H1 (cell line): Measurements from ENCODE around the gene PDZRN4. TPM values are rescaled to one million over a fixed set of nuclear protein-coding genes. Genes with fewer than 3 reads are reported as not detected.

ENCODE experiments used
- CTCF ChIA-PET: fragments of 300-600 bp; sonication (Branson Sonifier 250); formaldehyde crosslinking; loops from one replicate; lab custom pipeline; 2021; ENCODE audit not compliant: partially characterized antibody; lab: Charles Lee
- POLR2A ChIA-PET: fragments of 300-600 bp; sonication (Branson Sonifier 250); formaldehyde crosslinking; loops from one replicate; lab custom pipeline; 2021; ENCODE audit warnings: inconsistent platforms; ENCODE audit not compliant: partially characterized antibody; lab: Charles Lee
- DNase-seq, 2 experiments: peaks; one replicate each; pipeline versions ENCODE4 v3.0.0 to v3.0.0-alpha.2; 2010 to 2022; ENCODE audit warnings: low spot score in 2 of 2, low read depth in 1 of 2, mixed read lengths in 1 of 2
- FAIRE-seq: peaks from 2 replicates; lab custom pipeline; 2011; peaks lifted over from hg19 to GRCh38; lab: Jason Lieb, UNC
- H2AFZ ChIP-seq: 2 replicates; pipeline ENCODE4 v1.8.1; 2012; ENCODE audit warnings: low read length, inconsistent platforms
- H2AK5ac ChIP-seq: 2 replicates; pipeline ENCODE4 v1.6.1; 2013; ENCODE audit warnings: low read depth, low read length
- H2BK120ac ChIP-seq: replicated peaks from 2 replicates; pipeline ENCODE3; 2013; ENCODE audit warnings: low read depth, low read length, inconsistent platforms
- H2BK12ac ChIP-seq: 2 replicates; pipeline ENCODE4 v1.6.1; 2013; ENCODE audit warnings: low read depth, low read length
- H2BK15ac ChIP-seq: 2 replicates; pipeline ENCODE4 v1.6.1; 2013; ENCODE audit warnings: low read length
- H2BK20ac ChIP-seq: 2 replicates; pipeline ENCODE4 v1.6.1; 2013; ENCODE audit warnings: low read length
- H2BK5ac ChIP-seq: 2 replicates; pipeline ENCODE4 v1.6.1; 2013; ENCODE audit warnings: low read depth, low read length
- H3K14ac ChIP-seq: 2 replicates; pipeline ENCODE4 v1.6.1; 2013; ENCODE audit warnings: inconsistent platforms; ENCODE audit not compliant: insufficient read length
- H3K18ac ChIP-seq: 2 replicates; pipeline ENCODE4 v1.6.1; 2013; ENCODE audit warnings: low read length; ENCODE audit errors: extremely low read depth
- H3K23ac ChIP-seq: 2 replicates; pipeline ENCODE4 v1.6.1; 2013; ENCODE audit warnings: inconsistent platforms; ENCODE audit not compliant: insufficient read length
- H3K23me2 ChIP-seq: 2 replicates; pipeline ENCODE4 v1.6.1; 2013; ENCODE audit warnings: low read depth, low read length
- H3K27ac ChIP-seq: 2 replicates; pipeline ENCODE4 v1.6.1; 2011; ENCODE audit warnings: low read depth, low read length, inconsistent platforms
- H3K27me3 ChIP-seq, 4 experiments: replicated peaks in 1 of 4; 1 replicate in 1 of 4; 2 replicates in 3 of 4; pipeline versions ENCODE4 v1.6.1 to v1.8.1; 2011 to 2013; ENCODE audit warnings: low read length in 3 of 4, mild to moderate bottlenecking in 3 of 4, inconsistent platforms in 2 of 4, mixed read lengths in 2 of 4, moderate library complexity in 1 of 4; ENCODE audit not compliant: control insufficient read depth in 3 of 4, insufficient read depth in 3 of 4; ENCODE audit errors: extremely low read depth in 1 of 4
- H3K36me3 ChIP-seq, 4 experiments: 2 replicates each; pipeline versions ENCODE4 v1.6.1 to v1.8.1; 2011 to 2013; ENCODE audit warnings: mild to moderate bottlenecking in 4 of 4, low read length in 3 of 4, moderate library complexity in 2 of 4, control low read depth in 1 of 4, inconsistent platforms in 1 of 4; ENCODE audit not compliant: insufficient read depth in 4 of 4, control insufficient read depth in 2 of 4
- H3K4ac ChIP-seq: replicated peaks from 2 replicates; pipeline ENCODE3; 2013; ENCODE audit warnings: low read length, low read depth, mixed read lengths, inconsistent platforms; ENCODE audit not compliant: insufficient read length
- H3K4me1 ChIP-seq, 4 experiments: replicated peaks in 1 of 4; 1 replicate in 1 of 4; 2 replicates in 3 of 4; pipeline versions ENCODE4 v1.6.1 to v1.8.1; 2011 to 2013; ENCODE audit warnings: low read length in 3 of 4, inconsistent platforms in 2 of 4, mixed read lengths in 1 of 4; ENCODE audit not compliant: insufficient read depth in 4 of 4, control insufficient read depth in 3 of 4
- H3K4me2 ChIP-seq, 2 experiments: 2 replicates each; pipeline versions ENCODE4 v1.6.1 to v1.8.1; 2011 to 2013; ENCODE audit warnings: low read depth in 2 of 2, low read length in 2 of 2, control low read depth in 1 of 2, inconsistent platforms in 1 of 2, mild to moderate bottlenecking in 1 of 2; ENCODE audit not compliant: insufficient read depth in 1 of 2
- H3K4me3 ChIP-seq, 4 experiments: fragments of 200-600, 300-600 bp in 1 of 4; sonication (generic), shearing (Covaris generic), sonication (Bioruptor Twin) in 1 of 4; 2 replicates each; pipeline versions ENCODE4 v1.5.1 to v1.8.1; 2011 to 2016; ENCODE audit warnings: low read length in 4 of 4, low read depth in 3 of 4, control low read depth in 2 of 4, inconsistent platforms in 2 of 4, mild to moderate bottlenecking in 2 of 4, mixed read lengths in 1 of 4, moderate library complexity in 1 of 4; ENCODE audit not compliant: insufficient read depth in 2 of 4; ENCODE audit errors: extremely low read depth in 1 of 4
- H3K56ac ChIP-seq: replicated peaks from 2 replicates; pipeline ENCODE3; 2013; ENCODE audit warnings: low read depth, mild to moderate bottlenecking, mixed read lengths, low read length, inconsistent platforms; ENCODE audit not compliant: insufficient read length
- H3K79me1 ChIP-seq: 2 replicates; pipeline ENCODE4 v1.6.1; 2013; ENCODE audit warnings: low read depth, low read length, control low read depth
- H3K79me2 ChIP-seq, 2 experiments: 2 replicates each; pipeline versions ENCODE4 v1.6.1 to v1.8.1; 2012 to 2013; ENCODE audit warnings: low read length in 2 of 2, mild to moderate bottlenecking in 2 of 2, inconsistent platforms in 1 of 2; ENCODE audit not compliant: insufficient read depth in 2 of 2, control insufficient read depth in 1 of 2
- H3K9ac ChIP-seq, 4 experiments: replicated peaks in 1 of 4; 1 replicate in 1 of 4; 2 replicates in 3 of 4; pipeline versions ENCODE4 v1.6.1 to v1.8.1; 2011 to 2013; ENCODE audit warnings: low read depth in 3 of 4, low read length in 3 of 4, control low read depth in 2 of 4, mild to moderate bottlenecking in 2 of 4, moderate library complexity in 2 of 4, inconsistent platforms in 1 of 4; ENCODE audit errors: extremely low read depth in 1 of 4
- H3K9me3 ChIP-seq, 2 experiments: 2 replicates each; pipeline versions ENCODE4 v1.6.1 to v1.8.1; 2012 to 2013; ENCODE audit warnings: mild to moderate bottlenecking in 2 of 2, moderate library complexity in 2 of 2, control low read depth in 1 of 2, inconsistent platforms in 1 of 2, low read depth in 1 of 2, low read length in 1 of 2, mixed read lengths in 1 of 2; ENCODE audit not compliant: insufficient read depth in 2 of 2
- H4K20me1 ChIP-seq, 2 experiments: replicated peaks in 1 of 2; 2 replicates each; pipeline versions ENCODE3 to v1.8.1; 2011 to 2013; ENCODE audit warnings: inconsistent platforms in 2 of 2, low read length in 2 of 2, mild to moderate bottlenecking in 1 of 2; ENCODE audit not compliant: insufficient read depth in 2 of 2, control insufficient read depth in 1 of 2
- H4K5ac ChIP-seq: 2 replicates; pipeline ENCODE4 v1.6.1; 2013; ENCODE audit warnings: low read length, low read depth, mixed read lengths, inconsistent platforms; ENCODE audit not compliant: insufficient read length
- H4K8ac ChIP-seq: 2 replicates; pipeline ENCODE4 v1.8.0; 2013; ENCODE audit warnings: mild to moderate bottlenecking, moderate library complexity, low read length, inconsistent platforms; ENCODE audit not compliant: insufficient read depth; ENCODE audit errors: extremely low read depth
- H4K91ac ChIP-seq: replicated peaks from 2 replicates; pipeline ENCODE3; 2013; ENCODE audit warnings: low read length, mixed read lengths, inconsistent platforms; ENCODE audit not compliant: insufficient read length
- ATF2 ChIP-seq: IDR thresholded peaks from 2 replicates; pipeline ENCODE4 v1.6.1; 2012; ENCODE audit warnings: low read length, inconsistent platforms
- CREB1 ChIP-seq: IDR thresholded peaks from 2 replicates; pipeline ENCODE4 v1.6.1; 2012; ENCODE audit warnings: inconsistent platforms
- GABPA ChIP-seq: IDR thresholded peaks from 2 replicates; pipeline ENCODE4 v1.6.1; 2011; ENCODE audit warnings: mild to moderate bottlenecking, low read length, moderate library complexity, borderline replicate concordance; ENCODE audit not compliant: insufficient read depth
- HDAC6 ChIP-seq: IDR thresholded peaks from one replicate; pipeline ENCODE4 v1.7.1; 2012; ENCODE audit warnings: low read depth, mild to moderate bottlenecking, inconsistent platforms, low read length, moderate library complexity
- JUND ChIP-seq: IDR thresholded peaks from 2 replicates; pipeline ENCODE4 v1.6.1; 2011; ENCODE audit warnings: mild to moderate bottlenecking, improper control_type of control experiment, low read length
- KDM1A ChIP-seq: fragments of 200-600, 300-600 bp; sonication (generic); IDR thresholded peaks from 2 replicates; pipeline ENCODE4 v1.7.1; 2016; ENCODE audit warnings: mild to moderate bottlenecking, low read length, borderline replicate concordance
- MAFK ChIP-seq: IDR thresholded peaks from 2 replicates; pipeline ENCODE4 v1.6.1; 2012; ENCODE audit warnings: low read depth, mild to moderate bottlenecking, improper control_type of control experiment, low read length
- POLR2A ChIP-seq, 2 experiments: IDR thresholded peaks; 1 replicate in 1 of 2; 2 replicates in 1 of 2; pipeline ENCODE4 v1.6.1; 2011; ENCODE audit warnings: low read depth in 2 of 2, low read length in 2 of 2, mild to moderate bottlenecking in 2 of 2; ENCODE audit errors: control extremely low read depth in 1 of 2
- SRF ChIP-seq: IDR thresholded peaks from 2 replicates; pipeline ENCODE4 v1.6.1; 2011; ENCODE audit warnings: mild to moderate bottlenecking, low read depth, low read length, moderate library complexity
- TAF7 ChIP-seq: optimal IDR thresholded peaks from 2 replicates; pipeline ENCODE3; 2011; ENCODE audit warnings: low read depth, mild to moderate bottlenecking, inconsistent platforms, low read length, moderate library complexity, borderline replicate concordance
- USF2 ChIP-seq: IDR thresholded peaks from 2 replicates; pipeline ENCODE4 v1.6.1; 2011; ENCODE audit warnings: low read length, improper control_type of control experiment
- WGBS, 2 experiments: shearing (Covaris generic) in 1 of 2; methylation state at CpG; one replicate each; pipeline versions ENCODE4 v1.1.6 to v1.1.7; 2013 to 2015; ENCODE audit warnings: low lambda C conversion rate in 2 of 2, mixed read lengths in 2 of 2, inconsistent platforms in 1 of 2, low coverage in 1 of 2, missing lambda C conversion rate in 1 of 2; ENCODE audit not compliant: insufficient replicate concordance in 2 of 2, insufficient coverage in 1 of 2, insufficient read length in 1 of 2; ENCODE audit errors: extremely low coverage in 1 of 2, missing lambda C conversion rate in 1 of 2; 5-methylcytosine and 5-hydroxymethylcytosine counted together
- polyA plus RNA-seq, 7 experiments: library from polyadenylated mRNA; depleted of rRNA in 3 of 7; stranded (reverse) in 5 of 7; unstranded in 2 of 7; fragments of >200 nt in 5 of 7; fragments of 200-250 nt in 2 of 7; gene quantifications; 1 replicate in 5 of 7; 2 replicates in 1 of 7; 4 replicates in 1 of 7; pipeline versions ENCODE4 v1.2.1 to v1.2.3, GENCODE V29; 2011 to 2013; ENCODE audit warnings: missing spikeins in 2 of 7, mixed read lengths in 2 of 7
- total RNA-seq: library from RNA; stranded (reverse); fragmentation: NEBNext Ultra II Directional; extraction: Animal tissue kit (Norgen Biotek cat#: 25700); gene quantifications from 2 replicates; pipeline ENCODE4 v1.2.1, GENCODE V29; 2021
- TF ChIP-seq, protein P1 (sequence below): IDR thresholded peaks from 2 replicates; pipeline ENCODE4 v1.6.1; 2011; ENCODE audit warnings: low read depth, mild to moderate bottlenecking, low read length; ENCODE audit not compliant: insufficient read depth

The PDZRN4 gene
- total and polyA plus RNA-seq, 2 of the 8 experiments (the other 6 are each of a cell fraction or from before 2014, with no cell fraction given), result not detected

GRCh38 chr12:41213648-41214047, 25.5 kb downstream of the PDZRN4 start:
- Histone ChIP-seq H3K18ac (no peak overlapping the region), H2AK5ac (no peak overlapping the region), H4K91ac (no peak overlapping the region), H3K4me2 (no peak overlapping the region), H3K23me2 (no peaks in the 10 kb centered on the region), H4K20me1 (no peaks in the 10 kb centered on the region), H2AFZ (no peak overlapping the region), H3K36me3 (no peaks in the 10 kb centered on the region), H2BK12ac (no peak overlapping the region), H2BK5ac (no peak overlapping the region), H4K8ac (no peak overlapping the region), H4K5ac (no peak overlapping the region), H3K79me1 (no peaks in the 10 kb centered on the region), H3K27me3 (no peaks in the 10 kb centered on the region), H3K4ac (no peak overlapping the region), H3K23ac (no peak overlapping the region), H3K4me3 (no peak overlapping the region), H3K4me1 (no peaks in the 10 kb centered on the region), H2BK20ac (no peak overlapping the region), H3K79me2 (no peaks in the 10 kb centered on the region), H3K14ac (no peak overlapping the region), H3K9ac (no peak overlapping the region), H3K27ac (no peak overlapping the region), H2BK120ac (no peak overlapping the region), H3K9me3 (no peaks in the 10 kb centered on the region), H3K56ac (no peak overlapping the region), H2BK15ac (no peak overlapping the region)
- no peak for FAIRE-seq
- 90% methylated on average over 3 of the region's 3 CpGs; no CpG with 5 or more reads in 1 of the 2 experiments for WGBS, 2 experiments
- ChIA-PET POLR2A (no interaction called here), CTCF (interaction anchor here (1.7 kb wide), 1 partner anchor 23 kb away, joined by 5 read pairs; no protein-coding TSS in a partner anchor)
- no peak for DNase-seq
- no peak for TF ChIP-seq ATF2
- TF ChIP-seq HDAC6, result no peak
- TF ChIP-seq SRF, result no peak
- no peak for TF ChIP-seq TAF7
- no peak for TF ChIP-seq MAFK
- TF ChIP-seq JUND, result no peak
- no peak for TF ChIP-seq GABPA
- TF ChIP-seq USF2, result no peak
- no peak for TF ChIP-seq CREB1
- no peak for TF ChIP-seq KDM1A
- TF ChIP-seq, protein P1, sequence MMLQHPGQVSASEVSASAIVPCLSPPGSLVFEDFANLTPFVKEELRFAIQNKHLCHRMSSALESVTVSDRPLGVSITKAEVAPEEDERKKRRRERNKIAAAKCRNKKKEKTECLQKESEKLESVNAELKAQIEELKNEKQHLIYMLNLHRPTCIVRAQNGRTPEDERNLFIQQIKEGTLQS, result no peak
- no peak for TF ChIP-seq POLR2A (IDR thresholded peaks at IDR 0.05; ENCODE audit: control extremely low read depth in 1 of 2, low read depth in 2 of 2, low read length in 2 of 2)
